Loucy (cell line): ENCODE results near the gene PPIF.

Source experiments
- H2AFZ ChIP-seq: fragments of 200-600 bp; sonication (generic); 2 replicates; pipeline ENCODE4 v1.6.0; 2016; ENCODE audit warnings: antibody characterized with exemption, mild to moderate bottlenecking, low read length, moderate library complexity
- H3F3A ChIP-seq: fragments of 200-600 bp; 2 replicates; pipeline ENCODE4 v1.6.0; 2016; ENCODE audit warnings: antibody characterized with exemption, low read depth, mild to moderate bottlenecking
- H3K27me3 ChIP-seq: fragments of 200-600 bp; sonication (generic); 2 replicates; pipeline ENCODE4 v1.6.1; 2014; ENCODE audit warnings: low read length, mild to moderate bottlenecking; ENCODE audit not compliant: insufficient read depth, poor library complexity, severe bottlenecking
- H3K36me3 ChIP-seq: fragments of 200-600 bp; sonication (generic); 2 replicates; pipeline ENCODE4 v1.6.1; 2016; ENCODE audit warnings: low read length; ENCODE audit not compliant: insufficient read depth
- H3K4me1 ChIP-seq: fragments of 200-600 bp; sonication (generic); 2 replicates; pipeline ENCODE4 v1.5.1; 2014; ENCODE audit warnings: low read length, mild to moderate bottlenecking; ENCODE audit not compliant: insufficient read depth, poor library complexity, severe bottlenecking
- H3K4me2 ChIP-seq: fragments of 200-600 bp; sonication (generic); 2 replicates; pipeline ENCODE4 v1.6.0; 2014; ENCODE audit warnings: antibody characterized with exemption, low read length, low read depth, mild to moderate bottlenecking; ENCODE audit not compliant: poor library complexity, severe bottlenecking
- H3K4me3 ChIP-seq: fragments of 200-600 bp; sonication (generic); 2 replicates; pipeline ENCODE4 v1.5.1; 2014; ENCODE audit warnings: low read length, mild to moderate bottlenecking, mixed read lengths; ENCODE audit not compliant: poor library complexity, severe bottlenecking
- H3K79me2 ChIP-seq: fragments of 200-600 bp; sonication (generic); 2 replicates; pipeline ENCODE4 v1.6.1; 2014; ENCODE audit warnings: low read length; ENCODE audit not compliant: insufficient read depth
- H3K9ac ChIP-seq: fragments of 200-600 bp; sonication (generic); 2 replicates; pipeline ENCODE4 v1.6.0; 2014; ENCODE audit warnings: mild to moderate bottlenecking, low read depth, low read length, moderate library complexity; ENCODE audit not compliant: poor library complexity, severe bottlenecking
- H3K9me2 ChIP-seq: fragments of 200-600 bp; sonication (generic); replicated peaks from 2 replicates; pipeline ENCODE4 v1.6.1; 2016; ENCODE audit warnings: low read depth, low read length, mixed read lengths
- H3K9me3 ChIP-seq: fragments of 200-600 bp; sonication (generic); 2 replicates; pipeline ENCODE4 v1.6.1; 2014; ENCODE audit warnings: mild to moderate bottlenecking, antibody characterized with exemption, low read length, low read depth; ENCODE audit not compliant: insufficient read depth
- H4K20me1 ChIP-seq: fragments of 200-600 bp; sonication (generic); 2 replicates; pipeline ENCODE4 v1.6.0; 2014; ENCODE audit warnings: antibody characterized with exemption, low read length, mild to moderate bottlenecking; ENCODE audit not compliant: insufficient read depth, poor library complexity, severe bottlenecking
- CTCF ChIP-seq: fragments of 200-600 bp; sonication (generic); conservative IDR thresholded peaks from 2 replicates; pipeline ENCODE4 v1.5.1; 2014; ENCODE audit warnings: mild to moderate bottlenecking, antibody characterized with exemption, low read length
- EZH2phosphoT487 ChIP-seq: fragments of 200-600 bp; IDR thresholded peaks from 2 replicates; pipeline ENCODE4 v1.6.1; 2018; ENCODE audit warnings: antibody characterized with exemption, mild to moderate bottlenecking, moderate library complexity, borderline replicate concordance

Gene PPIF

GRCh38 chr10:79324032-79324695, 23.1 kb upstream of the PPIF start:
- Histone ChIP-seq H3K4me1 (peaks cover 84% of the 10 kb centered on the region), H2AFZ (no peak overlapping the region), H4K20me1 (no peaks in the 10 kb centered on the region), H3K4me2 (peak overlapping the region; percentile 80), H3K9ac (peak overlapping the region; percentile 84), H3K79me2 (no peaks in the 10 kb centered on the region), H3K9me3 (no peaks in the 10 kb centered on the region), H3F3A (peaks cover 17% of the 10 kb centered on the region), H3K4me3 (peak overlapping the region; percentile 55), H3K9me2 (no peaks in the 10 kb centered on the region), H3K27me3 (no peaks in the 10 kb centered on the region), H3K36me3 (no peaks in the 10 kb centered on the region)
- TF ChIP-seq EZH2phosphoT487 (no peak), CTCF (no peak)

- Histone ChIP-seq H3K9ac (peak overlapping the region; percentile 84), H3K4me1 (peaks cover 60% of the 10 kb centered on the region)
- TF ChIP-seq CTCF (no peak), EZH2phosphoT487 (no peak)
Measured at GRCh38 chr10:79326361-79327089, 20.7 kb upstream of the PPIF start.

GRCh38 chr10:79327090-79327457, 20.2 kb upstream of the PPIF start:
- no peaks in the 10 kb centered on the region for H3K27me3 ChIP-seq
- no peaks in the 10 kb centered on the region for H4K20me1 ChIP-seq
- TF ChIP-seq EZH2phosphoT487 (no peak), CTCF (no peak)
- no peaks in the 10 kb centered on the region for H3K9me2 ChIP-seq
- no peaks in the 10 kb centered on the region for H3K36me3 ChIP-seq
- no peak overlapping the region for H3K4me2 ChIP-seq
- H3K4me1 ChIP-seq: peaks cover 55% of the 10 kb centered on the region
- no peak overlapping the region for H3K4me3 ChIP-seq
- peaks cover 12% of the 10 kb centered on the region for H3F3A ChIP-seq
- no peaks in the 10 kb centered on the region for H3K9me3 ChIP-seq
- H3K79me2 ChIP-seq: no peaks in the 10 kb centered on the region
- no peak overlapping the region for H2AFZ ChIP-seq
- H3K9ac ChIP-seq: no peak overlapping the region

More at GRCh38 chr10:79326361-79327089, 20.7 kb upstream of the PPIF start:
- no peaks in the 10 kb centered on the region for H3K36me3 ChIP-seq
- no peaks in the 10 kb centered on the region for H3K9me2 ChIP-seq
- no peak overlapping the region for H3K4me2 ChIP-seq
- H3F3A ChIP-seq: peaks cover 17% of the 10 kb centered on the region
- no peak overlapping the region for H3K4me3 ChIP-seq
- H2AFZ ChIP-seq: no peak overlapping the region
- H3K9me3 ChIP-seq: no peaks in the 10 kb centered on the region
- H3K79me2 ChIP-seq: no peaks in the 10 kb centered on the region
- H4K20me1 ChIP-seq: no peaks in the 10 kb centered on the region
- H3K27me3 ChIP-seq: no peaks in the 10 kb centered on the region
